ENCODE measurements around the gene FFAR4.

DNA sequence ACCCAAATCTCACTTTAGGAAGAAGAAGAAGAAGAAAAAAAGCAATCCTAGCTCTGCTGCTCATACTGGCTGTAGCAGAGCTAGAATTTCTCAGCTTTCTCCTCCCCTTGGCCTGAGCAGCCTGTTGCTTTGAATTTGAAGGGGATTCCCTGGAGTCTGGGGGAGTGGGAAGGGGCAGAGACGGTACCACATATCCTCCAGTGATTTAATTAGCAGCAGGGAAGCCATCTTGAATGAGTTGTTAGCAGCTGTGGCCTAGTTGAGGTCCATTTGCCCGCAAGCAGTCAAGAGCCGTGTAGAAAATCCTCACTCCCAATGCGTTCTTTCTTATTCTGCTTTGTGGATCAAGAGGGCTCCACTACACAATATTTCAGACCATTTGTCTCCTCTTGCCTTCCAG, 62.4 kb downstream of the FFAR4 start:
- TF ChIP-seq, protein P1, sequence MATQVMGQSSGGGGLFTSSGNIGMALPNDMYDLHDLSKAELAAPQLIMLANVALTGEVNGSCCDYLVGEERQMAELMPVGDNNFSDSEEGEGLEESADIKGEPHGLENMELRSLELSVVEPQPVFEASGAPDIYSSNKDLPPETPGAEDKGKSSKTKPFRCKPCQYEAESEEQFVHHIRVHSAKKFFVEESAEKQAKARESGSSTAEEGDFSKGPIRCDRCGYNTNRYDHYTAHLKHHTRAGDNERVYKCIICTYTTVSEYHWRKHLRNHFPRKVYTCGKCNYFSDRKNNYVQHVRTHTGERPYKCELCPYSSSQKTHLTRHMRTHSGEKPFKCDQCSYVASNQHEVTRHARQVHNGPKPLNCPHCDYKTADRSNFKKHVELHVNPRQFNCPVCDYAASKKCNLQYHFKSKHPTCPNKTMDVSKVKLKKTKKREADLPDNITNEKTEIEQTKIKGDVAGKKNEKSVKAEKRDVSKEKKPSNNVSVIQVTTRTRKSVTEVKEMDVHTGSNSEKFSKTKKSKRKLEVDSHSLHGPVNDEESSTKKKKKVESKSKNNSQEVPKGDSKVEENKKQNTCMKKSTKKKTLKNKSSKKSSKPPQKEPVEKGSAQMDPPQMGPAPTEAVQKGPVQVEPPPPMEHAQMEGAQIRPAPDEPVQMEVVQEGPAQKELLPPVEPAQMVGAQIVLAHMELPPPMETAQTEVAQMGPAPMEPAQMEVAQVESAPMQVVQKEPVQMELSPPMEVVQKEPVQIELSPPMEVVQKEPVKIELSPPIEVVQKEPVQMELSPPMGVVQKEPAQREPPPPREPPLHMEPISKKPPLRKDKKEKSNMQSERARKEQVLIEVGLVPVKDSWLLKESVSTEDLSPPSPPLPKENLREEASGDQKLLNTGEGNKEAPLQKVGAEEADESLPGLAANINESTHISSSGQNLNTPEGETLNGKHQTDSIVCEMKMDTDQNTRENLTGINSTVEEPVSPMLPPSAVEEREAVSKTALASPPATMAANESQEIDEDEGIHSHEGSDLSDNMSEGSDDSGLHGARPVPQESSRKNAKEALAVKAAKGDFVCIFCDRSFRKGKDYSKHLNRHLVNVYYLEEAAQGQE (IDR thresholded peaks at IDR 0.05): no peak
- TF ChIP-seq, protein P2, sequence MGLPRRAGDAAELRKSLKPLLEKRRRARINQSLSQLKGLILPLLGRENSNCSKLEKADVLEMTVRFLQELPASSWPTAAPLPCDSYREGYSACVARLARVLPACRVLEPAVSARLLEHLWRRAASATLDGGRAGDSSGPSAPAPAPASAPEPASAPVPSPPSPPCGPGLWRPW (IDR thresholded peaks at IDR 0.05): no peak
- TF ChIP-seq, protein P3, sequence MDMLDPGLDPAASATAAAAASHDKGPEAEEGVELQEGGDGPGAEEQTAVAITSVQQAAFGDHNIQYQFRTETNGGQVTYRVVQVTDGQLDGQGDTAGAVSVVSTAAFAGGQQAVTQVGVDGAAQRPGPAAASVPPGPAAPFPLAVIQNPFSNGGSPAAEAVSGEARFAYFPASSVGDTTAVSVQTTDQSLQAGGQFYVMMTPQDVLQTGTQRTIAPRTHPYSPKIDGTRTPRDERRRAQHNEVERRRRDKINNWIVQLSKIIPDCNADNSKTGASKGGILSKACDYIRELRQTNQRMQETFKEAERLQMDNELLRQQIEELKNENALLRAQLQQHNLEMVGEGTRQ (IDR thresholded peaks at IDR 0.05): no peak
- TF ChIP-seq POLR2A (IDR thresholded peaks at IDR 0.05; ENCODE audit: low read length) (no peak), EP300 (IDR thresholded peaks at IDR 0.05) (no peak), RAD21 (conservative IDR thresholded peaks at IDR 0.05 in 1 of 2, IDR thresholded peaks at IDR 0.05 in 1 of 2) (no peak)
- TF ChIP-seq, protein P4, sequence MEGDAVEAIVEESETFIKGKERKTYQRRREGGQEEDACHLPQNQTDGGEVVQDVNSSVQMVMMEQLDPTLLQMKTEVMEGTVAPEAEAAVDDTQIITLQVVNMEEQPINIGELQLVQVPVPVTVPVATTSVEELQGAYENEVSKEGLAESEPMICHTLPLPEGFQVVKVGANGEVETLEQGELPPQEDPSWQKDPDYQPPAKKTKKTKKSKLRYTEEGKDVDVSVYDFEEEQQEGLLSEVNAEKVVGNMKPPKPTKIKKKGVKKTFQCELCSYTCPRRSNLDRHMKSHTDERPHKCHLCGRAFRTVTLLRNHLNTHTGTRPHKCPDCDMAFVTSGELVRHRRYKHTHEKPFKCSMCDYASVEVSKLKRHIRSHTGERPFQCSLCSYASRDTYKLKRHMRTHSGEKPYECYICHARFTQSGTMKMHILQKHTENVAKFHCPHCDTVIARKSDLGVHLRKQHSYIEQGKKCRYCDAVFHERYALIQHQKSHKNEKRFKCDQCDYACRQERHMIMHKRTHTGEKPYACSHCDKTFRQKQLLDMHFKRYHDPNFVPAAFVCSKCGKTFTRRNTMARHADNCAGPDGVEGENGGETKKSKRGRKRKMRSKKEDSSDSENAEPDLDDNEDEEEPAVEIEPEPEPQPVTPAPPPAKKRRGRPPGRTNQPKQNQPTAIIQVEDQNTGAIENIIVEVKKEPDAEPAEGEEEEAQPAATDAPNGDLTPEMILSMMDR (IDR thresholded peaks at IDR 0.05): no peak
